GM12873 (cell line): ENCODE results near the gene LRRC8E.

ENCODE experiments used
- CTCF ChIP-seq: IDR thresholded peaks from 2 replicates; pipeline ENCODE4 v1.5.1; 2012; ENCODE audit warnings: low read depth, mild to moderate bottlenecking, moderate library complexity, low read length, control low read depth; ENCODE audit not compliant: insufficient read depth; ENCODE audit errors: missing control alignments

Gene LRRC8E

DNA sequence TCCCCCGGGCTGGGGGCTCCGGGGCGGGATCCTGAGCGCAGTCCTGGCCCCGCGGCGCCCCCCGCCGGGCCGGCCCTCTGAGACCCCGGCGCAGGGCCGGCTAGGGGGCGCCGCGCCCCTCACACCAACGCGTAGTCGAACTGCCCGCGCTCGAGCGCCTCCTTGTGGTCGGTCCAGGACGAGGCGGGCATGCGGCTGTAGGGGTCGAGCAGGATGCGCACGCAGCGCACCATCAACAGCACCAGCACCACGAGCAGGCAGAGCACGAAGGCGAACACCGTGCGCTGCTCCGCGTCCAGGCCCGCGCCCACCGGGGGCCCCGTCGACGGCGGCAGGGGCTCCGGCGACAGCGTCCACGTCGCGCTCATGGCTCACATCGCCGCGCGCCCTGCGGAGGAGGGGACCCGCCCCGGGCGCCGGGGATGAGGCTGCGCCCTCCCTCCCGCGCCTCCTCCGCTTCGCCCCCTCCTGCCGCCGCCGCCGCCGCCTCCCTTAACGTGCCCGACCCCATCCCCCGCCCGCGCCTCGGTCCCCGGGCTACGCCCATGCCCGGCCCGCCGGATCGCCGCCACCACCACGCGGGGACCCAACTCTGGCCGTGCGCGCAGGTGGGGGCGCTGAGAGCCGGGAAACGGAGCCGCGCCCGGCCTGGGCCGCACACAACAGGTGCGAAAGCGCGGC lies 37.0 kb downstream of the LRRC8E start:
- peak; percentile 89 for TF ChIP-seq CTCF

DNA sequence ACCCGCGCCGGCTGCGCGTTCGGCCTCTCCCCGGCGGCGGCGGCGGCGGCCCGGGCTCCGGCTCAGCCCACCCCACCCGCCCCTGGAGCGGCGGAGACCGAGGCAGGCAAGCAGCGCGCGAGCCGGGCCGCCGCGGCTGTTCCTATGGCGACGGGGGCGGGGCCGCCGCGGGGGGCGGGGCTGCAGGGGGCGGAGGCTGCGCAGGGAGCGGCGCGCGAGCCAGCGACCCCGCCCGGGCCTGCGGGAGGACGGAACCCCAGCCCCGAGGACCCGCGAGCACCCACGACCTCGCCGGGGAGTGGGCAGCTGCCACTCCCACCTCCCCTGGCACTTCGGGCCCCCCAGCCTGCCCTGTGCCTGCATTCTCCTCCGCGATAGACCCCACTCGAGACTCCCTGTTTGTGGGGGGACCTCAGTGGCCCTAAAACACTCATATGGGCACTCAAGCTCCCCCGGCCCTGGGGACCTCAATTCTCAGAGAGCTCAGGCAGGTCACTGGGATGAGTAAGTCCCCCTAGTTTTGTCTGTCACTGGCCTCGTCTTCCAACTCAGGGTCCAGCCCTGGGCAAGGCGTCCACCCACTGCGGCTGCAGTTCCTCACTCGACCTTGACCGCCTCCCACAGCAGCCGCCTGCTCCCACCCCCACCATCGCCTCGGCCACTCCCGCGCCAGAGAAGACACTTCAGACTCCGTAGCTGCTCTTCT lies 37.9 kb downstream of the LRRC8E start, which contains the start of gene CTXN1:
Gene CTXN1 (minus strand): TSS at position 115 of the 706 bp plus-strand sequence. CDS start 597 bp downstream, outside the sequence.
- TF ChIP-seq CTCF, result no peak

DNA sequence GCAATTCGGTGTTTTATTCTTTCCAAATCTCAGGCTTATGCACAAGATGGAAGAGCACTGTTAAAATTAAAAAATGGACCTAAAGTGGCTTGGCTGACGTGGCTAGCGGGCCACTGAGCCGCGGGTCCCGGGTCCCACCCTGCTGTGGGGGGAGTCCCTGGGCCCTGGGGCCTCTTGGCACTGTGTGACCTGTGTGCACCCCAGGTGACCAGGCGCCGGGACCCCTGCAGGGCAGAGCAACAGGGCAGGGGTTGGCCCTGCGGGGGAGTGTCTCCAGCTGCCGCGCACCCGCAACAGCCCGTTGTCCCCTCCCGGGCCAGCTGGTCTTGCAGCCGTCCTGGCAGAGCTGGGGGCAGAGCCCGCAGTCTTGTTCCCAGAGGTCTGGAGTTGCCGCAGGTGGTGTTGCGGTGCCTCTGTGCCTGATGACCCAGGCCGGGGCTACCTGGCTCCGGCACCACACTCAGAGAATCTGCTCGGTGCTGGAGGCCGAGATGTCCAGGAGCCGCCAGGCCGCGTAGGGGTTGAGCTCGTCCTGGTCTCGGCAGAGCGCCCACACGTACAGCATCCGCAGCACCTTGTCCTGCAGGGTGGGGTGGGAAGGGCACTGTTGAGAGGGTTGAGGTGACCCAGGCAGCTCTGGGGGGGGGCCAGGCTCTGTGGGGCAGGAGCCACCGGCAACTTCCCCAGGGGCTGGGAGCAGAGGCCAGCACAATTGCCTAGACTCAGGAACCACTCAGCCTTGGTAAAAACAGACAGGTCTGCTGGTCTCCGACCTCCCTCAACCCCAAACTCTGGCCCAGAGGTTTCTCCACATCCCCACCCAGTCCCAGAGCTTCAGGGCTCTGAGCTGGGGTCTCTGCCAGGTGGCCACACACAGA lies 38.7 kb downstream of the LRRC8E start:
- no peak for TF ChIP-seq CTCF

DNA sequence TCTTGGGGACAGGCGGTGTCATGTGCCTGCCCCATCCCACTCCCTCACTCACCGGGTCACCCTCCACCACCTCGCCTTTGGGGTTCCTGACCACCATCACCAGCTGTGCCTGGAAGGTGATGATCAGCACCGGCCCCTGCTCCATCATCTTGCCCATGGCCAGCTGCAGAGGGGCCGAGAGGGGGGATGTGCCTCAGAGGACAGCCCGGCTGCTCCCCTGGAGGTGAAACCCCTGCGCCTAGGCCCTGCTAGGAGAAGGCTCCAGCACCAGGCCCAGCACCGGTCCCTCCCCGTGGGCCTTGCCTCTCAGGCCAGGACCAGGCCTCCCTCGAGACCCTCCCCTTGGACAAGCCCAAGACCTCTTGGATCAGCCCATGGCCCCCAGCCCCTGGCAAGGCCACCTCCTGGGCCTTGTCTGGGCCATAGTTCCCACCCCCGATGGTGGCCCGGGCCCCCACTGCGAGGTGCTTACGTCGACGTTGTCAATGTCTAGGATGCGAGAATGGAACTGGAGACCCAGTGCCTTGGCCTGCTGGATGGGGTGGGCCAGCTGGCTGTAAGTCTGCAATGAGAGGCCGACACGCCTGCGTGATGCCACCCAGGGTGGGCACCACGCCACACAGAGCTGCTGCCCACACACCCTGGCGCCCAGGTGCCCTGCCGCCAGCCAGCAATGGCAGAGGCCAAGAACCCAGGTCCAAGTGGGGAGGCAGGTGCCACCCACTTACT lies 39.5 kb downstream of the LRRC8E start:
- TF ChIP-seq CTCF, result no peak

- TF ChIP-seq CTCF, result no peak
These were observed 40.0 kb downstream of the LRRC8E start for GRCh38 chr19:7928334-7928706.

DNA sequence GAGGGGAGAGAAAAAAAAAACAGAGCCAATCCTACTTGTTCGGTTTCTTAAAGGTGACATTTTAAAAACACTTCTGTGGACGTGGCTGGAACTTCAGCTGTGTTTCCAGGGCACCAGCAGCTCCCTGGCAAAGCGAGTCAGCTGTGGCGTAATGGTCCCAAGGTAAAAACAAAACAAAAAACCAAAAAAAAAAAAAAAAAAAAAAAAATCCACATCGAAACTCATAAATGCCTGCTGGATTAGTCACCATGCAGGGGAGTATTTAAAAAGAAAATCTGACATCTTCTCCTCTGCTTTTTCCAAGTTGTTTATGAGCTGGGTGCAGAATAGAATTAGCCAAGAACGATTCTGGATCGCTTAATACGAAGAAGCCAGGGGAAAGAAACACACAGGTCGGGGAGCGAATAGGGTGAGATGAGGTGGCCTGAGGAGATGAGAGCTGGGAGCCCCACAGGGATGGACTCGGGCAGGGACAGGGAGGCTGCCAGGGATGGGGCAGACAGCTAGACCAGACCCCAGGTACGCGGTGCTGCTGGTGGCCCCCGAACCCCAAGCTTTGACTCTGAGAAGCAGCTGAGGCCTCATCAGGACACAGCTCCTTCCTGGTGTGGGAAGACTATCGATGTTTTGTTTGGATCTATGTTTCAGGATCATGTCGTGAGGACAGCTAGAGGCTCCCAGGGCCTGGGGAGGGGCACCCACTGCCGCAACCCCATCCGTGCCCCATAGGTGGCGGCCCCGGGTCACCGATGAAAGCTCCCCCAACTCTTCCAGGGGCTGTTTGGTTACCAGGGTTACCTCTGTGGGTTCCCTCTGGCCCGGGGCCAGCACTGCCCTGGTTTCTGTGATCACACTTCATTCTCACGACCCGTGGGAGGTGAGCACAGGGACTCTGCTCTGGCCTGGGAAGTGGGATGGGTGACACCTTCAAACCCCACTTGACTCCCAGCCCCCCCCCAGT lies 40.7 kb downstream of the LRRC8E start:
- peak; percentile 68 for TF ChIP-seq CTCF
